HG02852 (cell line): ENCODE data around the gene CGB7.
"Not testable (repeated sequence)": the region's sequence is repeated elsewhere in the genome, so short reads cannot be mapped to it uniquely, and the experiment has no call there.

Experiments
- ATAC-seq: cut with Tn5 transposase; IDR thresholded peaks from one replicate; pipeline ENCODE4 v1.9.1; 2021; ENCODE audit warnings: mild to moderate bottlenecking, moderate library complexity; ENCODE audit not compliant: unreplicated experiment

The CGB7 gene

GRCh38 chr19:49042666-49043065 is 14.9 kb downstream of the CGB7 start:
- not testable (repeated sequence) for ATAC-seq

GRCh38 chr19:49042177-49042576 is 15.4 kb downstream of the CGB7 start:
- ATAC-seq: no peak

GRCh38 chr19:49039736-49040135 is 17.8 kb downstream of the CGB7 start:
- ATAC-seq: not testable (repeated sequence)

GRCh38 chr19:49038557-49039276 is 18.8 kb downstream of the CGB7 start:
- not testable (repeated sequence) for ATAC-seq

- ATAC-seq: not testable (repeated sequence)
These were observed 19.4 kb downstream of the CGB7 start for GRCh38 chr19:49038111-49038510.

- not testable (repeated sequence) for ATAC-seq
These were observed 20.7 kb downstream of the CGB7 start, which contains the start of gene CGB1 for GRCh38 chr19:49036815-49037214. Gene CGB1 (minus strand): TSS chr19:49036895. CDS start chr19:49036711, 184 bp downstream.

GRCh38 chr19:49031642-49032301 is 25.8 kb downstream of the CGB7 start, which contains the start of gene CGB2:
Gene CGB2 (plus strand): TSS chr19:49031890. CDS start chr19:49032096, 206 bp downstream.
- not testable (repeated sequence) for ATAC-seq

- not testable (repeated sequence) for ATAC-seq
These were observed 27.2 kb downstream of the CGB7 start for GRCh38 chr19:49030323-49030722.

GRCh38 chr19:49029749-49030148 is 27.8 kb downstream of the CGB7 start:
- not testable (repeated sequence) for ATAC-seq

GRCh38 chr19:49028686-49029085 is 28.9 kb downstream of the CGB7 start:
- ATAC-seq: not testable (repeated sequence)

- ATAC-seq: not testable (repeated sequence)
These were observed 31.9 kb downstream of the CGB7 start for GRCh38 chr19:49025599-49025998.

GRCh38 chr19:49025088-49025487 is 32.5 kb downstream of the CGB7 start:
- ATAC-seq: not testable (repeated sequence)

GRCh38 chr19:49024233-49024632 is 33.3 kb downstream of the CGB7 start, which contains the start of gene CGB3:
Gene CGB3 (minus strand): TSS chr19:49024333. CDS start chr19:49023971, 362 bp downstream.
- not testable (repeated sequence) for ATAC-seq

- no peak for ATAC-seq
These were observed 35.4 kb downstream of the CGB7 start for GRCh38 chr19:49022116-49022515.

- ATAC-seq: no peak
These were observed 36.3 kb downstream of the CGB7 start for GRCh38 chr19:49020931-49021895.

GRCh38 chr19:49020342-49020741 is 37.2 kb downstream of the CGB7 start:
- no peak for ATAC-seq

- no peak for ATAC-seq
These were observed 38.2 kb downstream of the CGB7 start for GRCh38 chr19:49019242-49019932.

GRCh38 chr19:49018388-49019241 is 38.9 kb downstream of the CGB7 start:
- not testable (repeated sequence) for ATAC-seq

GRCh38 chr19:49017666-49018351 is 39.7 kb downstream of the CGB7 start:
- ATAC-seq: no peak
